MM.1S (cell line): ENCODE results near the gene ARHGAP31.

Source experiments
- DNase-seq: peaks from one replicate; pipeline ENCODE4 v3.0.0-alpha.2; 2015
- H2AFZ ChIP-seq: fragments of 300-600 bp; sonication (generic); 2 replicates; pipeline ENCODE4 v1.6.0; 2016; ENCODE audit warnings: antibody characterized with exemption, low read length
- H3F3A ChIP-seq: fragments of 300-600 bp; sonication (generic); 2 replicates; pipeline ENCODE4 v1.6.1; 2016; ENCODE audit warnings: mild to moderate bottlenecking, antibody characterized with exemption, low read length, moderate library complexity, mixed read lengths; ENCODE audit not compliant: insufficient read depth
- H3K27ac ChIP-seq: fragments of 300-600 bp; sonication (generic); 2 replicates; pipeline ENCODE4 v1.5.1; 2016; ENCODE audit warnings: mild to moderate bottlenecking, low read length
- H3K27me3 ChIP-seq: fragments of 300-600 bp; sonication (generic); replicated peaks from 2 replicates; pipeline ENCODE4 v1.6.0; 2016; ENCODE audit warnings: low read length; ENCODE audit not compliant: insufficient read depth
- H3K36me3 ChIP-seq: fragments of 300-600 bp; sonication (generic); replicated peaks from 2 replicates; pipeline ENCODE4 v1.6.1; 2016; ENCODE audit warnings: mild to moderate bottlenecking, low read length, mixed read lengths; ENCODE audit not compliant: insufficient read depth
- H3K4me1 ChIP-seq: fragments of 300-600 bp; sonication (generic); 2 replicates; pipeline ENCODE4 v1.6.1; 2016; ENCODE audit warnings: low read length, mixed read lengths
- H3K4me2 ChIP-seq: fragments of 300-600 bp; sonication (generic); 2 replicates; pipeline ENCODE4 v1.6.0; 2016; ENCODE audit warnings: low read depth, low read length
- H3K4me3 ChIP-seq: fragments of 300-600 bp; sonication (generic); 2 replicates; pipeline ENCODE4 v1.5.1; 2016; ENCODE audit warnings: low read length, mixed read lengths
- H3K79me2 ChIP-seq: fragments of 300-600 bp; sonication (generic); 2 replicates; pipeline ENCODE4 v1.6.1; 2016; ENCODE audit warnings: mixed run types, low read length, mixed read lengths
- H3K9ac ChIP-seq: fragments of 300-600 bp; sonication (generic); 2 replicates; pipeline ENCODE4 v1.6.1; 2016; ENCODE audit warnings: low read length, mixed read lengths
- H3K9me2 ChIP-seq: fragments of 300-600 bp; sonication (generic); replicated peaks from 2 replicates; pipeline ENCODE4 v1.6.1; 2016; ENCODE audit warnings: mild to moderate bottlenecking, low read length, mixed read lengths; ENCODE audit not compliant: insufficient read depth
- H3K9me3 ChIP-seq: fragments of 300-600 bp; sonication (generic); replicated peaks from 2 replicates; pipeline ENCODE4 v1.6.1; 2016; ENCODE audit warnings: mild to moderate bottlenecking, low read length, mixed read lengths; ENCODE audit not compliant: insufficient read depth
- H4K20me1 ChIP-seq: fragments of 300-600 bp; sonication (generic); 2 replicates; pipeline ENCODE4 v1.6.1; 2016; ENCODE audit warnings: mild to moderate bottlenecking, low read length, moderate library complexity, mixed read lengths; ENCODE audit not compliant: insufficient read depth
- EZH2 ChIP-seq: fragments of 300-600 bp; sonication (generic); optimal IDR thresholded peaks from 2 replicates; pipeline ENCODE3; 2017; ENCODE audit warnings: low read depth, mild to moderate bottlenecking, antibody characterized with exemption, low read length, mixed read lengths
- EZH2phosphoT487 ChIP-seq: fragments of 300-600 bp; sonication (generic); IDR thresholded peaks from 2 replicates; pipeline ENCODE4 v1.6.1; 2018; ENCODE audit warnings: antibody characterized with exemption, low read length
- TF ChIP-seq, protein P1 (sequence below): fragments of 300-600 bp; sonication (generic); IDR thresholded peaks from 2 replicates; pipeline ENCODE4 v1.5.1; 2016; ENCODE audit warnings: antibody characterized with exemption, low read length, mixed read lengths

ARHGAP31 gene

DNA sequence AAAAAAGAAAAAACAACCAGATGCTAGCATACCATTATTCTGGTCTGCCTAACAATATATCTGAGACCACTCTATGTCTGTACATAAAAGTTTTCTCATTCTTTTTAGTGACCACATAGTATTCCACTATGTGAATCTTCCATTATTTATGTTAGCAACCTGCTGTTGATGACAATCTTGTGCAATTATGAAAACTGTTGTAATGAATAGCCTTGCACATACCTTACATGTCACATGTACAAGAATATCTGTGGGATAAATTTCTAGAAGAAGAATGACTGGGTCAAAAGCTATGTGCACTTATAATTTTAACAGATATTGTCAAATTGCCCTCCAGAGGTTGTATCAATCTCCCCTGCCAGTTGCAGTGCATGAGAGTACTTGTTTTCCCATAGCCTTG, 62.5 kb downstream of the ARHGAP31 start:
- Histone ChIP-seq H3K9ac (peak overlapping the region; percentile 6; the same call in 1 of the 2 replicates), H3K27ac (no peak overlapping the region), H2AFZ (no peak overlapping the region), H3K79me2 (no peaks in the 10 kb centered on the region), H3K36me3 (no peaks in the 10 kb centered on the region), H4K20me1 (no peaks in the 10 kb centered on the region), H3K4me1 (peaks cover 15% of the 10 kb centered on the region), H3K27me3 (no peaks in the 10 kb centered on the region), H3K9me3 (no peaks in the 10 kb centered on the region), H3F3A (peaks cover 6% of the 10 kb centered on the region; the same call in 1 of the 2 replicates), H3K9me2 (no peaks in the 10 kb centered on the region), H3K4me2 (peak overlapping the region; percentile 52; the same call in 1 of the 2 replicates), H3K4me3 (no peak overlapping the region)
- DNase-seq = no peak
- TF ChIP-seq EZH2 (no peak), EZH2phosphoT487 (no peak)
- TF ChIP-seq, protein P1, sequence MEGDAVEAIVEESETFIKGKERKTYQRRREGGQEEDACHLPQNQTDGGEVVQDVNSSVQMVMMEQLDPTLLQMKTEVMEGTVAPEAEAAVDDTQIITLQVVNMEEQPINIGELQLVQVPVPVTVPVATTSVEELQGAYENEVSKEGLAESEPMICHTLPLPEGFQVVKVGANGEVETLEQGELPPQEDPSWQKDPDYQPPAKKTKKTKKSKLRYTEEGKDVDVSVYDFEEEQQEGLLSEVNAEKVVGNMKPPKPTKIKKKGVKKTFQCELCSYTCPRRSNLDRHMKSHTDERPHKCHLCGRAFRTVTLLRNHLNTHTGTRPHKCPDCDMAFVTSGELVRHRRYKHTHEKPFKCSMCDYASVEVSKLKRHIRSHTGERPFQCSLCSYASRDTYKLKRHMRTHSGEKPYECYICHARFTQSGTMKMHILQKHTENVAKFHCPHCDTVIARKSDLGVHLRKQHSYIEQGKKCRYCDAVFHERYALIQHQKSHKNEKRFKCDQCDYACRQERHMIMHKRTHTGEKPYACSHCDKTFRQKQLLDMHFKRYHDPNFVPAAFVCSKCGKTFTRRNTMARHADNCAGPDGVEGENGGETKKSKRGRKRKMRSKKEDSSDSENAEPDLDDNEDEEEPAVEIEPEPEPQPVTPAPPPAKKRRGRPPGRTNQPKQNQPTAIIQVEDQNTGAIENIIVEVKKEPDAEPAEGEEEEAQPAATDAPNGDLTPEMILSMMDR = no peak

DNA sequence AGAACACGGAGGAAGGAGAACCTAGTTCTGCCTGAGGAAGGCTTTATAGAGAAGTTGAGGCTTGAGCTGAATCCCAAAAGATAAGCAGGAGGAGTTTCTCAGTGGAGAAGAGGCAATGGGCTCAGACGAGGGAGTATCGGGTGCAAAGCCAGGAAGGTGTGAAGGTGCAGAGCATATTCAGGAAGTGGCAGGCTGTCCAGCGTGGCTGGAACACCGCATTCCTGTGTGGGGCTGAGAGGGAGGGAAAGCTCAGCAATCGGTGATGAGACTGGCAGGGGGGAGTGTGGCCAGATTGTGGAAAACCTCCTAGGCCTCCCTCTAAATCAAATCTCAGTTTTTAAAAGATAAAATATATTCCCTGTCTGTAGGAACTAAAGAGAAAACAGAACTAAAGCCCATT, 63.0 kb downstream of the ARHGAP31 start:
- Histone ChIP-seq H3K36me3 (no peaks in the 10 kb centered on the region), H4K20me1 (no peaks in the 10 kb centered on the region), H3K4me1 (peaks cover 11% of the 10 kb centered on the region), H3K79me2 (no peaks in the 10 kb centered on the region), H3K9me2 (no peaks in the 10 kb centered on the region), H3K27ac (no peak overlapping the region), H2AFZ (peak overlapping the region; percentile 37), H3K4me2 (peak overlapping the region; percentile 52), H3K4me3 (peak overlapping the region; percentile 22; the same call in 1 of the 2 replicates), H3K9me3 (no peaks in the 10 kb centered on the region), H3K27me3 (no peaks in the 10 kb centered on the region), H3F3A (peaks cover under 1% of the 10 kb centered on the region; the same call in 1 of the 2 replicates), H3K9ac (peak overlapping the region; percentile 6; the same call in 1 of the 2 replicates)
- TF ChIP-seq, protein P1 = no peak
- no peak for TF ChIP-seq EZH2
- DNase-seq = no peak

DNA sequence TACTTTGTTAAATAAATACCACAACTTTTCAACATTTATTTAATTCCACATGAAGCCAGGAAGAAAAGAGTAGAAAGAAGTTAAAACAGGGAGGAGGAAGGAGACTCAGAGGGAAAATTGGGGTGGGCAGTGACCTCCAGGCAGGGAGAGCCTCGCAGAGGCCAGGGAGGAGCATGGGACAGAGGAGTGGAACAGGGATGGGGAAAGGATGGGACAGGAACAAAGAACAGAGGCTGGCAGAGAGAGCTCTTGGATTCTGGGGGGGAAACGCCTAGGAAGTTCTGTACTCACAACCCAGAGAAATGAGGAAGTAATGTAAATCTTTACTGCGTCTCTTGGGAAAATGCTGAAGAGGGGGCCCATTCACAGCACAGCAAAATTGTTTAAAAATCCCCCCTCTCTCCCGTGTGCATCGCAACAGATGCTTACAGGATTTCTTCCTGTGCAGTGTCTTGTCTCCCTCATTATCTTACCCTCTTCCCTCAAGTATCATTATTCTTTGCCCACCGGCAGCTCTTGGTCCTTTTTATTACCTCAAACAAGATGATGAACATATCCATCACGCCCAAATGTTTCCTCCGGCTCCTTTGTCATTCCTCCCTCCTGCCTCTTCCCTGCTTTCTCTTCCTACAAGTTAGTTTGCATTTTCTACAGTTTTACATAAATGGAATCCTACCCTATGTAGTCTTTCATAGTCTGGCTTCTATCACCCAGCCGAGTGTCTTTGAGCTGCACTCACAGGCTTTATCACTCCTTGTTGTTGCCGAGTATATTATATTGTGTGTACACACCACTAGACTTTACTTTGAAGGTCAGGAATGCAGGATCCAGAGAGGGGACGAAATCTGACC, 65.5 kb downstream of the ARHGAP31 start:
- Histone ChIP-seq H3K9me3 (no peaks in the 10 kb centered on the region), H3F3A (no peaks in the 10 kb centered on the region), H3K36me3 (no peaks in the 10 kb centered on the region), H3K27me3 (no peaks in the 10 kb centered on the region), H3K4me1 (peaks cover 6% of the 10 kb centered on the region), H3K79me2 (no peaks in the 10 kb centered on the region), H3K4me2 (no peak overlapping the region), H3K9ac (no peak overlapping the region), H4K20me1 (no peaks in the 10 kb centered on the region), H3K4me3 (no peak overlapping the region), H3K27ac (no peak overlapping the region), H3K9me2 (no peaks in the 10 kb centered on the region), H2AFZ (no peak overlapping the region)
- DNase-seq = no peak
- TF ChIP-seq EZH2 (no peak), EZH2phosphoT487 (no peak)
- TF ChIP-seq, protein P1 = no peak
